ENCODE results near the gene RGPD8. TPM values are rescaled to one million over a fixed set of nuclear protein-coding genes. Genes with fewer than 3 reads are reported as not detected.

RGPD8 gene
- total and polyA plus RNA-seq, 2 of the 8 experiments (the other 6 are each of a cell fraction or from before 2014, with no cell fraction given), result 0.51 to 8.2 TPM

GRCh38 chr2:112474844-112475486, 41.5 kb upstream of the RGPD8 start:
- WGBS, 2 experiments (ENCODE audit: extremely low coverage in 1 of 2, insufficient coverage in 1 of 2, insufficient read length in 1 of 2, insufficient replicate concordance in 2 of 2, low coverage in 1 of 2, low lambda C conversion rate in 2 of 2, missing lambda C conversion rate in 1 of 2), result 81% methylated on average over 6 of the region's 6 CpGs; no CpG with 5 or more reads in 1 of the 2 experiments
- H4K8ac ChIP-seq (ENCODE audit: extremely low read depth, insufficient read depth, low read length), result no peak overlapping the region; the same call in 1 of the 2 replicates
- no peak for DNase-seq (ENCODE audit: low read depth in 1 of 2, low spot score in 2 of 2)
- no peaks in the 10 kb centered on the region for H3K27me3 ChIP-seq (replicated peaks in 1 of 4; ENCODE audit: control insufficient read depth in 3 of 4, extremely low read depth in 1 of 4, insufficient read depth in 3 of 4, low read length in 3 of 4)
- H3K56ac ChIP-seq (replicated peaks; ENCODE audit: insufficient read length, low read depth, low read length), result no peak overlapping the region
- no peak overlapping the region for H2AK5ac ChIP-seq (ENCODE audit: low read depth, low read length)
- H3K23me2 ChIP-seq (ENCODE audit: low read depth, low read length), result no peaks in the 10 kb centered on the region
- H2BK120ac ChIP-seq (replicated peaks; ENCODE audit: low read depth, low read length), result no peak overlapping the region
- ChIA-PET CTCF (ENCODE audit: partially characterized antibody) (interaction anchor here (0.5 to 1.4 kb wide), 5 partner anchors 9 to 588 kb away, joined by 3 to 5 read pairs (median 3); no protein-coding TSS in a partner anchor), POLR2A (ENCODE audit: partially characterized antibody) (no interaction called here)
- no peak overlapping the region for H2BK20ac ChIP-seq (ENCODE audit: low read length)
- H2BK15ac ChIP-seq (ENCODE audit: low read length), result no peak overlapping the region
- no peak overlapping the region for H3K4me3 ChIP-seq (ENCODE audit: extremely low read depth in 1 of 4, insufficient read depth in 2 of 4, low read depth in 3 of 4, low read length in 4 of 4)
- no peak overlapping the region for H3K4me2 ChIP-seq (ENCODE audit: insufficient read depth in 1 of 2, low read depth in 2 of 2, low read length in 2 of 2)
- no peaks in the 10 kb centered on the region for H3K4me1 ChIP-seq (replicated peaks in 1 of 4; ENCODE audit: control insufficient read depth in 3 of 4, insufficient read depth in 4 of 4, low read length in 3 of 4)
- H3K9ac ChIP-seq (replicated peaks in 1 of 4; ENCODE audit: extremely low read depth in 1 of 4, low read depth in 3 of 4, low read length in 3 of 4), result no peak overlapping the region
- no peak overlapping the region for H3K4ac ChIP-seq (replicated peaks; ENCODE audit: insufficient read length, low read depth, low read length)
- no peak overlapping the region for H3K14ac ChIP-seq (ENCODE audit: insufficient read length)
- no peaks in the 10 kb centered on the region for H3K36me3 ChIP-seq (ENCODE audit: control insufficient read depth in 2 of 4, insufficient read depth in 4 of 4, low read length in 3 of 4)
- no peak overlapping the region for H4K5ac ChIP-seq (ENCODE audit: insufficient read length, low read depth, low read length)
- H3K18ac ChIP-seq (ENCODE audit: extremely low read depth, low read length), result no peak overlapping the region
- H2BK12ac ChIP-seq (ENCODE audit: low read depth, low read length), result no peak overlapping the region
- no peaks in the 10 kb centered on the region for H3K9me3 ChIP-seq (ENCODE audit: insufficient read depth in 2 of 2, low read depth in 1 of 2, low read length in 1 of 2)
- H4K20me1 ChIP-seq (replicated peaks in 1 of 2; ENCODE audit: control insufficient read depth in 1 of 2, insufficient read depth in 2 of 2, low read length in 2 of 2), result no peaks in the 10 kb centered on the region
- H3K79me1 ChIP-seq (ENCODE audit: low read depth, low read length), result no peaks in the 10 kb centered on the region
- FAIRE-seq, result no peak
- H4K91ac ChIP-seq (replicated peaks; ENCODE audit: insufficient read length, low read length), result no peak overlapping the region
- no peak overlapping the region for H2AFZ ChIP-seq (ENCODE audit: low read length)
- no peak overlapping the region for H2BK5ac ChIP-seq (ENCODE audit: low read depth, low read length)
- no peak overlapping the region for H3K23ac ChIP-seq (ENCODE audit: insufficient read length)
- H3K79me2 ChIP-seq (ENCODE audit: control insufficient read depth in 1 of 2, insufficient read depth in 2 of 2, low read length in 2 of 2), result no peaks in the 10 kb centered on the region
- H3K27ac ChIP-seq (ENCODE audit: low read depth, low read length), result no peak overlapping the region
- TF ChIP-seq EGR1 (IDR thresholded peaks at IDR 0.05; ENCODE audit: borderline replicate concordance, low read depth, low read length) (no peak), CREB1 (IDR thresholded peaks at IDR 0.05) (no peak), CHD2 (IDR thresholded peaks at IDR 0.05; ENCODE audit: low read length) (no peak), SRF (IDR thresholded peaks at IDR 0.05; ENCODE audit: low read depth, low read length) (no peak), JUND (IDR thresholded peaks at IDR 0.05; ENCODE audit: low read length) (no peak), SP4 (IDR thresholded peaks at IDR 0.05; ENCODE audit: low read length) (no peak), MAFK (IDR thresholded peaks at IDR 0.05; ENCODE audit: low read depth, low read length) (no peak), YY1 (IDR thresholded peaks at IDR 0.05; ENCODE audit: low read depth, low read length) (no peak)

All from H1 (cell line).